GM19099 (cell line): Measurements from ENCODE around the gene ACVR1C.

ENCODE experiments used
- POLR2A ChIP-seq: IDR thresholded peaks from 3 replicates; pipeline ENCODE4 v1.6.1; 2011; ENCODE audit warnings: low read depth; ENCODE audit not compliant: insufficient read length; ENCODE audit errors: extremely low read depth

The ACVR1C gene

GRCh38 chr2:157486596-157487270, 141.9 kb downstream of the ACVR1C start:
- TF ChIP-seq POLR2A, result no peak

- no peak for TF ChIP-seq POLR2A
These were observed 148.3 kb downstream of the ACVR1C start for GRCh38 chr2:157480182-157480961.

DNA sequence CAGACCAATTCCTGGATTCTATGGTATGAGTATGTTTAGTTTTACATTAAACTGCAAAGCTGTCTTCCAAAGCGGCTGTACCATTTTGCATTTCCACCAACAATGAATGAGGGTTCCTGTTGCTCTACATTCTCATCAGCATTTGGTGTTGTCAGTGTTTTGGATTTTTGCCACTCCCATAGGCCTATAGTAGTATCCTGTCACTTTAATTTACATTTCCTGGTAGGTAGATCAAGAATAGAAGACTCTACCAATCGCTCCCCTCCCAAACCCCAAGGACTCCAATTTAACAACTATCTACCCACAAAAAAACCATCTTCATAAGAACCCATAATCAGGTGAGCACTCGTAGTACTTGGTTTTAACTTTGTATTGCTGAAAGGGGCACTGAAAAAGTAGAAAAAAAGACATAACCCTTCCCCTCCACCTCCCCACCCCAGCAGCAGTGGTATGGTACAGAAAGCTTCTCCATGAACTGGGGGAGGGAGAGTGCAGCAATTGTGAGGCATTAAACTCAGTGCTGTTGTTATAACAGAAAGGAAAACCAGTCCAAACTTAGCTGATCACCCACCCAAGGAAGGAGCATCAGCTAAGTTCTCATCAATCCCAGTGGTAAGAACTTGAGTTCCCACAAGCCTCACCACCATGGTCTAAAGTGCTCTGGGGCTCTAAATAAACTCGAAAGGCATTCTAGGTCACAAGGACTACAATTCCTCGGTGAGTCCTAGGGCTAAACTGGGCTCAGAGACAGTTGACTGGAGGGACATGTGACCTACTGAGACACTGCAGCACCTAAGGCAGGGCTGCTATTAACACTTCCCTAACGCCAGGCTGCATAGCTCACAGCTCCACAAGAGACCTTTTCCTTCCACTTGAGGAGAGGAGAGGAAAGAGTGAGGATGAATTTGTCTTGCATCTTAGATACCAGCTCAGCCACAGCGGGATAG, 149.3 kb downstream of the ACVR1C start:
- no peak for TF ChIP-seq POLR2A

DNA sequence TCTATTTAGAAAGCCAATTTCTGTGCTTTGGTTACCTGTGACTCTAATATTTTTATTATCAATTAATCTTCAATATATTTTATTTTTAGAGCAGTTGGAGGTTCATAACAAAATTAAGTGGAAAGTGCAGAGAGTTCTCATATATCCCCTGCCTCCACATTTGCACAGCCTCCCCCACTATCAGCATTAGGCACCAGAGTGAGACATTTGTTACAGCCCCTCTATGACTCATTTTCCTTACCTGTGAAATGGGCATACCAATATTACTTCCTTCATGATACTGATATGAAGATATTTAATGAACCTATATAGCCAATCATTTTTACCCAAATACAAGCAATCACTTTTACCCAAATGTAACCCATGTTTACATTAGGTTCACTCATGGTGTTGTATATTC, 150.7 kb downstream of the ACVR1C start:
- TF ChIP-seq POLR2A, result no peak

GRCh38 chr2:157476953-157477709, 151.5 kb downstream of the ACVR1C start:
- TF ChIP-seq POLR2A, result no peak
